ENCODE measurements around the gene PRDX5.

- no peak for TF ChIP-seq CTCF (IDR thresholded peaks at IDR 0.05)
- no peak for TF ChIP-seq POLR2A (IDR thresholded peaks at IDR 0.05)
These were observed 2.6 kb downstream of the PRDX5 start for GRCh38 chr11:64320556-64320955.

Data from uterus (tissue), 2 donors.